ENCODE results near the gene SSH2.

- TF ChIP-seq CTCF (IDR thresholded peaks at IDR 0.05; ENCODE audit: low read depth, low read length) = no peak
- no peak for TF ChIP-seq EZH2phosphoT487 (IDR thresholded peaks at IDR 0.05; ENCODE audit: low read depth)
Observed at GRCh38 chr17:29677221-29677791, 252.7 kb downstream of the SSH2 start.

Data from OCI-LY3 (cell line).